GM12878 (cell line): ENCODE measurements around the gene PTGES2. TPM values are rescaled to one million over a fixed set of nuclear protein-coding genes. Genes with fewer than 3 reads are reported as not detected.

ENCODE experiments used
- ATAC-seq: fragments of 200-7000 bp; cut with Tn5 transposase; 3 replicates; pipeline ENCODE4 v1.9.1; 2020; ENCODE audit warnings: mild to moderate bottlenecking, moderate library complexity
- BruUV-seq: library from RNA; stranded (reverse); fragments of 400-500 nt; replicated peaks from 2 replicates; lab custom pipeline; 2021; lab: Mats Ljungman, UMichigan
- CTCF ChIA-PET: fragments of 300-600 bp; sonication (Branson Sonifier 250); formaldehyde crosslinking; extraction: SDS; loops from one replicate; lab custom pipeline; 2021; ENCODE audit warnings: inconsistent platforms; lab: Yijun Ruan, JAX
- POLR2A ChIA-PET: fragments of 350-600 bp; formaldehyde crosslinking; extraction: SDS; loops from one replicate; lab custom pipeline; 2021; ENCODE audit warnings: inconsistent platforms; lab: Charles Lee
- RAD21 ChIA-PET: fragments of 300-600 bp; sonication (Branson Sonifier 250); formaldehyde crosslinking; loops from one replicate; lab custom pipeline; 2023; ENCODE audit warnings: antibody characterized with exemption; ENCODE audit not compliant: unreplicated experiment; lab: Charles Lee
- SMC1A ChIA-PET: fragments of 300-600 bp; sonication (Branson Sonifier 250); formaldehyde crosslinking; loops from one replicate; lab custom pipeline; 2023; ENCODE audit not compliant: unreplicated experiment, uncharacterized antibody; lab: Charles Lee
- DNase-seq: peaks from one replicate; pipeline ENCODE4 v3.0.0-alpha.2; 2011; ENCODE audit warnings: low read depth, low spot score
- FAIRE-seq: peaks from 3 replicates; lab custom pipeline; 2011; peaks lifted over from hg19 to GRCh38; lab: Jason Lieb, UNC
- H2AFZ ChIP-seq: 2 replicates; pipeline ENCODE4 v1.6.0; 2011; ENCODE audit warnings: low read depth, low read length, control low read depth; ENCODE audit not compliant: control insufficient read depth
- H3K27ac ChIP-seq: 2 replicates; pipeline ENCODE4 v1.5.1; 2011; ENCODE audit warnings: control low read depth; ENCODE audit not compliant: control insufficient read depth, insufficient read depth
- H3K27me3 ChIP-seq, 2 experiments: replicated peaks in 1 of 2; 2 replicates each; pipeline versions ENCODE4 v1.6.0 to v1.6.1; 2011; ENCODE audit warnings: low read length in 1 of 2; ENCODE audit not compliant: control insufficient read depth in 2 of 2, insufficient read depth in 2 of 2
- H3K36me3 ChIP-seq, 2 experiments: 2 replicates each; pipeline ENCODE4 v1.5.1; 2011; ENCODE audit warnings: low read length in 1 of 2; ENCODE audit not compliant: control insufficient read depth in 2 of 2, insufficient read depth in 2 of 2
- H3K4me1 ChIP-seq: 2 replicates; pipeline ENCODE4 v1.6.1; 2011; ENCODE audit warnings: mild to moderate bottlenecking, low read length, moderate library complexity, mixed read lengths; ENCODE audit not compliant: control insufficient read depth, insufficient read depth
- H3K4me2 ChIP-seq: 2 replicates; pipeline ENCODE4 v1.6.0; 2011; ENCODE audit warnings: control low read depth; ENCODE audit not compliant: control insufficient read depth, insufficient read depth
- H3K4me3 ChIP-seq: fragments of 200-600 bp; sonication (generic); 2 replicates; pipeline ENCODE4 v1.5.1; 2016
- H3K79me2 ChIP-seq: 2 replicates; pipeline ENCODE4 v1.6.0; 2011; ENCODE audit warnings: low read length; ENCODE audit not compliant: control insufficient read depth, insufficient read depth
- H3K9ac ChIP-seq: 2 replicates; pipeline ENCODE4 v1.8.0; 2011; ENCODE audit warnings: low read length, control low read depth, mixed read lengths; ENCODE audit not compliant: control insufficient read depth, insufficient read depth
- H3K9me3 ChIP-seq: replicated peaks from 3 replicates; pipeline ENCODE4 v1.5.1; 2011; ENCODE audit warnings: mild to moderate bottlenecking, low read length; ENCODE audit not compliant: control insufficient read depth, insufficient read depth
- H4K20me1 ChIP-seq: 2 replicates; pipeline ENCODE4 v1.6.0; 2011; ENCODE audit not compliant: control insufficient read depth, insufficient read depth
- E2F4 ChIP-seq: IDR thresholded peaks from 2 replicates; pipeline ENCODE4 v1.6.1; 2012; ENCODE audit warnings: low read depth, low read length, improper control_type of control experiment
- E4F1 ChIP-seq: fragments of 450-650 bp; IDR thresholded peaks from 2 replicates; pipeline ENCODE4 v1.6.1; 2018; ENCODE audit warnings: borderline replicate concordance, mild to moderate bottlenecking; ENCODE audit not compliant: partially characterized antibody
- IRF3 ChIP-seq: fragments of 450-650 bp; IDR thresholded peaks from 2 replicates; pipeline ENCODE4 v1.6.1; 2014; ENCODE audit warnings: mild to moderate bottlenecking
- JUNB ChIP-seq: IDR thresholded peaks from 2 replicates; pipeline ENCODE4 v1.6.1; 2016; ENCODE audit warnings: antibody characterized with exemption, mild to moderate bottlenecking
- MYB ChIP-seq: fragments of 150-350 bp; IDR thresholded peaks from 2 replicates; pipeline ENCODE4 v1.6.1; 2014; ENCODE audit warnings: mild to moderate bottlenecking, low read depth, low read length, borderline replicate concordance
- NBN ChIP-seq: fragments of 450-650 bp; IDR thresholded peaks from 2 replicates; pipeline ENCODE4 v1.6.1; 2016
- NFIC ChIP-seq: IDR thresholded peaks from 2 replicates; pipeline ENCODE4 v1.6.1; 2012; ENCODE audit warnings: low read depth, mild to moderate bottlenecking, inconsistent platforms, low read length, moderate library complexity
- NR2F1 ChIP-seq: fragments of 450-650 bp; conservative IDR thresholded peaks from 2 replicates; pipeline ENCODE4 v1.6.1; 2017; ENCODE audit warnings: mild to moderate bottlenecking
- RELA ChIP-seq: fragments of 450-650 bp; IDR thresholded peaks from 2 replicates; pipeline ENCODE4 v1.8.0; 2014; ENCODE audit warnings: borderline replicate concordance; ENCODE audit not compliant: partially characterized antibody
- RUNX3 ChIP-seq: IDR thresholded peaks from 2 replicates; pipeline ENCODE4 v1.6.1; 2012; ENCODE audit warnings: low read length, inconsistent platforms
- SP1 ChIP-seq: IDR thresholded peaks from one replicate; pipeline ENCODE4 v1.6.1; 2011; ENCODE audit warnings: low read depth, low read length
- WGBS: methylation state at CpG from one replicate; pipeline ENCODE4 v1.1.6; 2016; ENCODE audit warnings: low lambda C conversion rate; ENCODE audit not compliant: insufficient replicate concordance, insufficient coverage; ENCODE audit errors: missing lambda C conversion rate; 5-methylcytosine and 5-hydroxymethylcytosine counted together
- in situ Hi-C: fragments of 300-500 bp; cut with MboI; formaldehyde crosslinking; loops from 9 replicates; pipeline ENCODE4 v1.14.3; 2018; ENCODE audit warnings: mixed read lengths
- intact Hi-C: fragments of 100-400 bp; cut with micrococcal nuclease; formaldehyde crosslinking; loops from one replicate; pipeline ENCODE4 v1.14.2; 2022; ENCODE audit not compliant: unreplicated experiment
- polyA plus RNA-seq, 11 experiments: library from polyadenylated mRNA; depleted of rRNA in 4 of 11; unstranded in 6 of 11; stranded (reverse) in 5 of 11; fragments of >200 nt; fragmentation: Nextera tagmentation in 4 of 11; fragmentation: Illumina TruSeq in 1 of 11; extraction: Ambion mirVana in 4 of 11; extraction: Trizol in 1 of 11; gene quantifications; 1 replicate in 1 of 11; 2 replicates in 10 of 11; pipeline versions ENCODE4 v1.2.1 to v1.2.3, GENCODE V29; 2011 to 2016; ENCODE audit warnings: inconsistent platforms in 2 of 11, missing spikeins in 2 of 11, low read depth in 1 of 11
- total RNA-seq, 4 experiments: library from RNA; depleted of rRNA in 3 of 4; stranded (reverse); fragments of >200 nt in 3 of 4; fragmentation: Illumina TruSeq in 1 of 4; extraction: Trizol in 1 of 4; gene quantifications; 2 replicates each; pipeline versions ENCODE4 v1.2.1 to v1.2.3, GENCODE V29; 2013 to 2021
- TF ChIP-seq, protein P1 (sequence below): IDR thresholded peaks from 2 replicates; pipeline ENCODE4 v1.6.1; 2011; ENCODE audit warnings: low read depth, mild to moderate bottlenecking, low read length, moderate library complexity, borderline replicate concordance; ENCODE audit errors: extremely low read depth
- TF ChIP-seq, protein P2 (sequence below), 3 experiments: IDR thresholded peaks in 2 of 3; conservative IDR thresholded peaks in 1 of 3; 2 replicates each; pipeline ENCODE4 v1.5.1; 2011; ENCODE audit warnings: low read depth in 3 of 3, low read length in 3 of 3, mild to moderate bottlenecking in 3 of 3, control low read depth in 2 of 3, moderate library complexity in 2 of 3, inconsistent platforms in 1 of 3, mixed read lengths in 1 of 3; ENCODE audit not compliant: control insufficient read depth in 2 of 3, insufficient read depth in 1 of 3; ENCODE audit errors: extremely low read depth in 1 of 3

PTGES2 gene
- total and polyA plus RNA-seq, 10 of the 15 experiments (the other 5 are each of a cell fraction or from before 2014, with no cell fraction given): 2.1 to 141 (median 99.1) TPM

GRCh38 chr9:128091571-128091970 is 36.0 kb downstream of the PTGES2 start (continued):
- TF ChIP-seq NR2F1: no peak
- no peak for TF ChIP-seq NFIC
- no peak for TF ChIP-seq SP1

DNA sequence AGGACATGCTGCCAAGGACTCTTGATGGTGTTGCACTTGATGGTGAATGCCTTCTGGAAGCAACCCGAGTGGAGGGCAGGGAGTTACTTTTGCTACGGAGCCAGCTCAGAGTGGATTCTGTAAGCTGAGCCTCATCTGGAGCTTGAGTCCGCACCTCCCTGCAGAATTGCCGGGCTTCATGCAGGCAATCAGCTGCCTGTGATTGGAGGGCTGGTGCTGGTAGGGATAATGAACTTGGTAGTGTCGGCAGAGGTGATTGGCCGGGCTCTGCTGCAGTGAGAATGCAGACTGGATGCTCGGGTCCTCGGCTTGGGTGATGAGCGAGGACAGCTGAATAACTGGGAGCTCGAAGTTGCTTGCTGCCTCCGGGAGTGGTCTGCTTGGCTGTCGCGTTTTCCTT is 36.4 kb downstream of the PTGES2 start:
- TF ChIP-seq, protein P1, sequence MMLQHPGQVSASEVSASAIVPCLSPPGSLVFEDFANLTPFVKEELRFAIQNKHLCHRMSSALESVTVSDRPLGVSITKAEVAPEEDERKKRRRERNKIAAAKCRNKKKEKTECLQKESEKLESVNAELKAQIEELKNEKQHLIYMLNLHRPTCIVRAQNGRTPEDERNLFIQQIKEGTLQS: no peak
- TF ChIP-seq E4F1 (no peak), IRF3 (no peak), RUNX3 (no peak), NBN (no peak), RELA (no peak), MYB (no peak), JUNB (no peak), E2F4 (no peak)
- TF ChIP-seq, protein P2, sequence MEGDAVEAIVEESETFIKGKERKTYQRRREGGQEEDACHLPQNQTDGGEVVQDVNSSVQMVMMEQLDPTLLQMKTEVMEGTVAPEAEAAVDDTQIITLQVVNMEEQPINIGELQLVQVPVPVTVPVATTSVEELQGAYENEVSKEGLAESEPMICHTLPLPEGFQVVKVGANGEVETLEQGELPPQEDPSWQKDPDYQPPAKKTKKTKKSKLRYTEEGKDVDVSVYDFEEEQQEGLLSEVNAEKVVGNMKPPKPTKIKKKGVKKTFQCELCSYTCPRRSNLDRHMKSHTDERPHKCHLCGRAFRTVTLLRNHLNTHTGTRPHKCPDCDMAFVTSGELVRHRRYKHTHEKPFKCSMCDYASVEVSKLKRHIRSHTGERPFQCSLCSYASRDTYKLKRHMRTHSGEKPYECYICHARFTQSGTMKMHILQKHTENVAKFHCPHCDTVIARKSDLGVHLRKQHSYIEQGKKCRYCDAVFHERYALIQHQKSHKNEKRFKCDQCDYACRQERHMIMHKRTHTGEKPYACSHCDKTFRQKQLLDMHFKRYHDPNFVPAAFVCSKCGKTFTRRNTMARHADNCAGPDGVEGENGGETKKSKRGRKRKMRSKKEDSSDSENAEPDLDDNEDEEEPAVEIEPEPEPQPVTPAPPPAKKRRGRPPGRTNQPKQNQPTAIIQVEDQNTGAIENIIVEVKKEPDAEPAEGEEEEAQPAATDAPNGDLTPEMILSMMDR (IDR thresholded peaks at IDR 0.05 in 2 of 3, conservative IDR thresholded peaks at IDR 0.05 in 1 of 3; ENCODE audit: control insufficient read depth in 2 of 3, extremely low read depth in 1 of 3, insufficient read depth in 1 of 3, low read depth in 3 of 3, low read length in 3 of 3): no peak
- CTCF ChIA-PET: interaction anchor here (0.7 to 0.9 kb wide), 2 partner anchors 56 to 148 kb away, joined by 3 to 4 read pairs; no protein-coding TSS in a partner anchor
- H3K27ac ChIP-seq: no peak overlapping the region
- no peak overlapping the region for H3K4me3 ChIP-seq
- RAD21 ChIA-PET: no interaction called here
- H3K9ac ChIP-seq: no peak overlapping the region
- DNase-seq (no peak), ATAC-seq (no peak), FAIRE-seq (no peak)
- BruUV-seq: no TSS peak
- no peak overlapping the region for H2AFZ ChIP-seq
- intact Hi-C loops: no loop called here
- H3K27me3 ChIP-seq: no peaks in the 10 kb centered on the region
- in situ Hi-C loops: no loop called here
- 97% methylated on average over 11 of the region's 13 CpGs for WGBS
- no peaks in the 10 kb centered on the region for H3K9me3 ChIP-seq
- SMC1A ChIA-PET: interaction anchor here (1.5 kb wide), 1 partner anchor 9 kb away, joined by 4 read pairs; no protein-coding TSS in a partner anchor
- peaks cover 28% of the 10 kb centered on the region for H3K79me2 ChIP-seq
- POLR2A ChIA-PET: interaction anchor here (0.6 to 1.1 kb wide), 4 partner anchors 19 to 432 kb away, joined by 3 to 4 read pairs (median 4); no protein-coding TSS in a partner anchor
- no peak overlapping the region for H3K4me2 ChIP-seq
- peaks cover 8 to 10% of the 10 kb centered on the region in 2 experiments; a peak in 3 of 4 replicates for H3K36me3 ChIP-seq
- H3K4me1 ChIP-seq: peaks cover 25% of the 10 kb centered on the region
- peaks cover 3% of the 10 kb centered on the region; the same call in 1 of the 2 replicates for H4K20me1 ChIP-seq
